DMS153 (cell line): Measurements from ENCODE around the gene PROCA1.
"Not testable (repeated sequence)": the region's sequence is repeated elsewhere in the genome, so short reads cannot be mapped to it uniquely, and the experiment has no call there.

ENCODE experiments used
- DNase-seq: peaks from one replicate; lab custom pipeline; 2025; lab: John Stamatoyannopoulos, UW

The PROCA1 gene

DNA sequence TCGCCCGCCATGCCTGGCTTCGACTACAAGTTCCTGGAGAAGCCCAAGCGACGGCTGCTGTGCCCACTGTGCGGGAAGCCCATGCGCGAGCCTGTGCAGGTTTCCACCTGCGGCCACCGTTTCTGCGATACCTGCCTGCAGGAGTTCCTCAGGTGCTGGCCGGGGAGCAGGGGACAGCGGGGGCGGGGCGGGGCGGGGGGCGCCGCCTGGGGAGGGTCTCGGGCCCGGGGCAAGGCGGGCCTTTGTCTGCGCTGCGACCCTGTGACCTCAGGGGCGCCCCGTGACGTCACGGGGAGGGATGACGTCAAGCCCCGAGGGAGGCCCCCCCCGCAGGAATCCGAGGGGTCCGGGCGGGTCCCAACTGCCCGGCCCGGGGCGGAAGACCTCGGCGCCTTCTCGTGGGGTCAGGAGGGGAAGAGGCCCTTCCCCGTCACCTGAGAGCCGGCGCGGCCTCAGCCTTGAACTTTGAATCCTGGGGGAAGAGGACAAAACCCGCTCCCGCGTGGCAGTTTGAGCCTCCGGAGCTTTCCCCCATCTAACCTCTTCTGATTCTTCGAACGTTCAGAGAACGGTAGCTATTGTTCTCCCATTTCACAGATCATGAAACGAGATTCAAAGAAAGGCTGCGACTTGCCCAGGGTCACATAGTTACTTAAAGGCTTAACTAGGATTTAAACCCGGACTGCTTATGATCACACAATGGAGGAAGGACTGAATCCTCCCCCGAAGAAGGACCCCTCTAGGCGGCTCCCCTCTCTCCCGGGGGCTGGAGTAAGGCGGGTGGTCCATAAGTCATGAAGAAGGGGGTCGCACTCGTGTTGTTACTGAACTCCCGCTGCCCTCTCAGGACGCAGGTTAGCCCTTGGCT lies 32.6 kb upstream of the PROCA1 start:
- no peak for DNase-seq

- DNase-seq: peak; percentile 77
Measured at GRCh38 chr17:28743243-28744103, 31.8 kb upstream of the PROCA1 start, which contains the start of gene TRAF4. Gene TRAF4 (plus strand): TSS chr17:28744011. CDS start chr17:28744113, 102 bp downstream.

DNA sequence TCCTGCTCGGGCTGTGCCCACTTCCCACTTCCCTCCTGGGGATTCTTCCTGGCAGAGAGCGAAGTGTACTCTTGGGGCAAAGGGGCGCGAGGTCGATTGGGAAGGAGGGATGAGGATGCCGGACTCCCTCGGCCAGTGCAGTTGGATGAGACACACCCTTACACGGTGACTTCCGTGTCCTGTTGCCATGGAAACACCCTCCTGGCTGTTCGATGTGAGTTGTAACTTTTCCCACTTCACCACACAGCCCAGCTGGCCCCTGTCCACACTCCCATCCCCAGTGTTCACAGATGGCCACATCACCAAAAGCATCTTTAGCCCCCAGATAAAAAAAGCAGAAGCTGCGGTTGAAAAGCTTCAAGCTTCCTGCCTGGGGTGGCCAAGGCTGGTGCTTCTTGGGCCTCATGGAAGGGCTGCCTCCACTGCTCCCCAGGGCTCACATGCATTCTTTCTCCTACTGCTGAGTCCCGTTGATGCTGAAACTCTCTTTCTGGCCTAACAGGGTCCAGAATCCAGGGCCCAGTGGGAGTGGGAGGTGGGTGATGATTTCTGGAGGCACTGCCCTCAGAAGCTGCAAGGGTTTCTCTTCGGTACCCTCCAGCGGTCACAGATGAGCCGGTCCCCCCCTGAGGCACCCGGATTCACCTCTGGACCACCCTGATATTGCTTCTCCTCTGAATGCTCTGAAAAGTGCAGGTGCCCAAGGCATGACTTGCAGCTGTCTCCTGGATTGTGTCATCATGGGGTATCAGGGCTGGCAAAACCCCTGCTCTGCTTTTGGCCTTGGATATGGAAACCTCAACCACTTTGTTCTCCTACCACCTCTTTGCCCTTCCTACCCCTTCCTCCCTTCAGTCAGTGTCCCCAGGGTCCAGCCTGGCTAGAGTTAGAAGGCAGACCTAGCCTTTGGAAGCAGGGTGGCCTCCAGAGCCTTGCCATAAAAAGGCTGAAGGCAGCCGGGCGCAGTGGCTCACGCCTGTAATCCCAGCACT lies 30.0 kb upstream of the PROCA1 start:
- DNase-seq: no peak

GRCh38 chr17:28740406-28741357 lies 29.0 kb upstream of the PROCA1 start:
- no peak for DNase-seq

GRCh38 chr17:28738680-28739384 lies 27.1 kb upstream of the PROCA1 start:
- no peak for DNase-seq

- no peak for DNase-seq
Measured at GRCh38 chr17:28737770-28738679, 26.3 kb upstream of the PROCA1 start.

DNA sequence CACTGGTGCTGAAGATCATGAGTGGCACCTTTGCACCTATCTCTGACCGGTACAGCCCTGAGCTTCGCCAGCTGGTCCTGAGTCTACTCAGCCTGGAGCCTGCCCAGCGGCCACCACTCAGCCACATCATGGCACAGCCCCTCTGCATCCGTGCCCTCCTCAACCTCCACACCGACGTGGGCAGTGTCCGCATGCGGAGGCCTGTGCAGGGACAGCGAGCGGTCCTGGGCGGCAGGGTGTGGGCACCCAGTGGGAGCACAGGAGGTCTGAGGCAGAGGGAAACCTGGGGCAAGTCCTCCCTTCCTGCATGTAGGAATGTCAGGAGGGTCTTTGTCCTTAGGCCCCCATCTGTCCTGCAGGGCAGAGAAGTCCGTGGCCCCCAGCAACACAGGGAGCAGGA lies 25.6 kb upstream of the PROCA1 start:
- no peak for DNase-seq

DNA sequence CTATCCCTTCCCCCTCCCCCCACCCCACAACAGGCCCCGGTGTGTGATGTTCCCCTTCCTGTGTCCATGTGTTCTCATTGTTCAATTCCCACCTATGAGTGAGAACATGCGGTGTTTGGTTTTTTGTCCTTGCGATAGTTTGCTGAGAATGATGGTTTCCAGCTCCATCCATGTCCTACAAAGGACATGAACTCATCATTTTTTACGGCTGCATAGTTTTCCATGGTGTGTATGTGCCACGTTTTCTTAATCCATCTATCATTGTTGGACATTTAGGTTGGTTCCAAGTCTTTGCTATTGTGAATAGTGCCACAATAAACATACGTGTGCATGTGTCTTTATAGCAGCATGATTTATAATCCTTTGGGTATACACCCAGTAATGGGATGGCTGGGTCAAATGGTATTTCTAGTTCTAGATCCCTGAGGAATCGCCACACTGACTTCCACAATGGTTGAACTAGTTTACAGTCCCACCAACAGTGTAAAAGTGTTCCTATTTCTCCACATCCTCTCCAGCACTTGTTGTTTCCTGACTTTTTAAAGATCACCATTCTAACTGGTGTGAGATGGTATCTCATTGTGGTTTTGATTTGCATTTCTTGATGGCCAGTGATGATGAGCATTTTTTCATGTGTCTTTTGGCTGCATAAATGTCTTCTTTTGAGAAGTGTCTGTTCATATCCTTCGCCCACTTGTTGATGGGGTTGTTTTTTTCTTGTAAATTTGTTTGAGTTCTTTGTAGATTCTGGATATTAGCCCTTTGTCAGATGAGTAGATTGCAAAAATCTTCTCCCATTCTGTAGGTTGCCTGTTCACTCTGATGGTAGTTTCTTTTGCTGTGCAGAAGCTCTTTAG lies 24.5 kb upstream of the PROCA1 start:
- not testable (repeated sequence) for DNase-seq

DNA sequence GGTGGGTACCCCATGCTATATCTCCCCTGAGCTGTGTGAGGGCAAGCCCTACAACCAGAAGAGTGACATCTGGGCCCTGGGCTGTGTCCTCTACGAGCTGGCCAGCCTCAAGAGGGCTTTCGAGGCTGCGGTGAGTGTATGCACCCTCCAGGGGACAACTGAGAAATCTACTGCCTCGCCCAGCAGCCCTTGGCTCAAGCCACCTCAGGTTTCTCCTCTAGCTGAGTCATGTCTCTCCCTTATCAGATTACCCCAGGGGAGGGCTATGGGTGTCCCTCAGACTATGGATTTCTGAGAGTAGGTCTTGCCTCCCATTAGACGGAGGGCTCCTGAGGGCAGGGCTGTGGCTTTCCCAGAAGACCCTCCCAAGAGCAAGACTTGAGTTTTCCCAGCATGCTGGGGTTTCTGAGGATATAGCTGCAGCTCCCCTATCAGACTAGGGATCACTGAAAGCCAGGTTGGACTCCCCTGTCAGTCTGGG lies 23.6 kb upstream of the PROCA1 start:
- no peak for DNase-seq

DNA sequence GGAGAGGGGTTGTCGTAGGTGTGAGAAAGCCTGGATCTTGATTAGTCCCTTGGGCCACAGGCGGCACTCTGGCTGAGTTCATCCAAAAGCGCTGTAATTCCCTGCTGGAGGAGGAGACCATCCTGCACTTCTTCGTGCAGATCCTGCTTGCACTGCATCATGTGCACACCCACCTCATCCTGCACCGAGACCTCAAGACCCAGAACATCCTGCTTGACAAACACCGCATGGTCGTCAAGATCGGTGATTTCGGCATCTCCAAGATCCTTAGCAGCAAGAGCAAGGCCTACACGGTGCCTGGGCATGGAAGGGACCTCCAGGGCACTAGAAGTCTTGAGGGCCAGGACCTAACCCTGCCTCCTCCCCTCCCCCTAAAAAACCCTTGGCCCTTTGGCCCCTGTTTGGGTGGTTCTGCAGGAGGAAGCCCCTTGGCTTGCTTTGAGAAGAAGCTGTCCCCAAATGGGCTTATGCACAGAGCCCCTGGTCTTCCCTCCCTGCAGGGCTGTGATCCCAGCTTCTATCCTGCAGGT lies 23.1 kb upstream of the PROCA1 start:
- no peak for DNase-seq

DNA sequence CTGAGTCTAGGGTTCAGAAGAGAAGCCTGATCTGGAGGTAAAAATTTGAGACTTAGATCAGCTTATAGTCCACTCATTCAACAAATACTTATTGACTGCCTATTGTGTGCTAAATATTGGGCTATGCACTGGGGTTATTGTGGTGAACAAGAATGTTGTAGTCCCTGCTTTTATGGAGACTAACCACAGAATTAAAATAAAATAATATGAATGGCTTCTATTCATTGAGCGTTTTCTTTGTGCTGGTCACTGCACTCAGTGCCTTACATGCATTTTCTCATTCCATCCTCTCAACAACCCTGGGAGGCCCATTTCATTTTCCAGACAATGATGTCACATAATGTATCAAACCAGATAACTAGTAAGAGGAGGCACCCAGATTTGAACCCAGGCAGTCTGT lies 21.7 kb upstream of the PROCA1 start:
- no peak for DNase-seq

DNA sequence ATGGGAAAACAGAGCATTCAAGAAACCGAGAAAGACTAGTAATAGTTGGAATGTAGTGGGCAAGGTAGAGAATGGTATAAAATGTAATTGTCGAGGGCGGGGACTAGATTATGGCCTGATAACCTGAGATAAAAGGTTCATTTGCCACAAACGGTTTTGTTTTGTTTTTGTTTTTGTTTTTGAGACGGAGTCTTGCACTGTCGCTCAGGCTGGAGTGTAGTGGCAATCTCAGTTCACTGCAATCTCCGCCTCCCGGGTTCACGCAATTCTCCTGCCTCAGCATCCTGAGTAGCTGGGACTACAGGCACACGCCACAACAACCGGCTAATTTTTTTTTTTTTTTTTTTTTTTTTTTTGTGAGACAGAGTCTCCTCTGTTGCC lies 18.3 kb upstream of the PROCA1 start:
- no peak for DNase-seq

GRCh38 chr17:28728364-28729200 lies 16.9 kb upstream of the PROCA1 start, which contains the start of gene NEK8:
Gene NEK8 (plus strand): TSS chr17:28728788. CDS start chr17:28728814, 26 bp downstream.
- DNase-seq: peak; percentile 84

DNA sequence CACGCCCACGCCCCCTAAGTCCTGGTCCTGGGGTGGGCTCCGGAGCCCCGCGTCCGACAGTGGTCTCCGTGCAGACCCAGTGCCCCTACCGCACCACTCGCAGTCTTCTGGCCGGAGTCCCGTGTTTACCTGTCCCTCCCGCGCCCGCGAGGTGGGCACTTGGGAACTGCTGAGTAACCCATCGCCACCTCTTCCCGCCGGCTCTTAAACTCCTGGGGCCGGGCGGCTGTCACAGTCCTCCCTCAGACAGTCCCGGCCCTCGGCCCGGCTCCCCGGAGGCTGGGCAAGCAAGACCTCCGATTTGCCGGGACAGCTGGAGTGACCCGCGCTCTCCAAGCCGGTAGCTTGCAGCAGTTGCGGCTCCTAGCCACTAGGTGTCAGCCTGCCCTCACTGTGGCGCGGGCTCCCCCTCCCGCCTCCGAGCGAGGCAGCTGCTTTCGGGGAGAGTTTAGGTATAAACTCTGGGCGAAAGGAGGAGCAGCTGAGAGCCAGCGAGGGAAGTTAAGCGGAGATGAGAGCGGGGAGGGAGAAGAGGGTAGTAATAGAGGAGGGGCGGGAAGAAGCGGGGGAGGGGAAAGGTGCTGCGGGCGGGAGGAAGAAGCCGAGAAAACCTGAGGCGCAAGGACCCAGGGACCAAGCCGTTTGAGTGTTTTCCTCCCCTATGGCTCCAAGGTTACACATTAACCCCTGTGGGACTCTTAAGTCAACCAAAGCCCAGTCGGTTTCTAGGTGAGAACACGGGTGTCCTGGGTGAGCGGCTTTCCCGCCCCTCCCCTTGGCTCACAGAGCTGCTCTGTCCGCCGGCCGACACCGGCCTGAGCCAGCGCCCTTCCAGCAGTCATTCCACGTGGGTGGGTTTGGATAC lies 15.2 kb upstream of the PROCA1 start:
- peak; percentile 95 for DNase-seq

GRCh38 chr17:28726226-28726626 lies 14.5 kb upstream of the PROCA1 start, which contains the start of gene TLCD1:
Gene TLCD1 (minus strand): TSS chr17:28726233. CDS start chr17:28726097, 136 bp downstream.
- peak; percentile 37 for DNase-seq
